Spleen (tissue), 11 donors: Measurements from ENCODE around the gene MYEOV. TPM values are rescaled to one million over a fixed set of nuclear protein-coding genes. Genes with fewer than 3 reads are reported as not detected.

Experiments
- DNase-seq: peaks from one replicate; pipeline ENCODE4 v3.0.0-alpha.2; 2020
- H3K27ac ChIP-seq, 8 donors: fragments of 200-600 bp; sonication (generic) in 7 of 8; 1 replicate in 4 of 8; 2 replicates in 4 of 8; pipeline versions ENCODE4 v1.5.0 to v1.8.0; 2016 to 2021; ENCODE audit warnings: inconsistent platforms in 4 of 8, mild to moderate bottlenecking in 4 of 8, moderate library complexity in 1 of 8
- H3K27me3 ChIP-seq, 7 donors: fragments of 200-600 bp; sonication (generic) in 6 of 7; replicated peaks in 1 of 7; 1 replicate in 4 of 7; 2 replicates in 3 of 7; pipeline versions ENCODE4 v1.5.0 to v1.8.0; 2016 to 2021; ENCODE audit warnings: inconsistent platforms in 3 of 7, mild to moderate bottlenecking in 1 of 7
- H3K36me3 ChIP-seq, 6 donors: fragments of 200-600 bp; sonication (generic) in 5 of 6; 1 replicate in 4 of 6; 2 replicates in 2 of 6; pipeline versions ENCODE4 v1.5.0 to v1.8.0; 2016 to 2021; ENCODE audit warnings: inconsistent platforms in 2 of 6
- H3K4me1 ChIP-seq, 6 donors: fragments of 200-600 bp; sonication (generic) in 5 of 6; 1 replicate in 3 of 6; 2 replicates in 3 of 6; pipeline versions ENCODE4 v1.5.0 to v1.8.0; 2016 to 2021; ENCODE audit warnings: inconsistent platforms in 3 of 6
- H3K4me3 ChIP-seq, 8 donors: fragments of 200-600 bp; sonication (generic) in 7 of 8; 1 replicate in 4 of 8; 2 replicates in 4 of 8; pipeline versions ENCODE4 v1.5.0 to v1.8.0; 2016 to 2021; ENCODE audit warnings: inconsistent platforms in 4 of 8, mild to moderate bottlenecking in 4 of 8, moderate library complexity in 2 of 8
- H3K9me3 ChIP-seq, 8 donors: fragments of 200-600 bp; sonication (generic) in 7 of 8; 1 replicate in 4 of 8; 2 replicates in 4 of 8; pipeline versions ENCODE4 v1.5.0 to v1.8.0; 2016 to 2021; ENCODE audit warnings: inconsistent platforms in 4 of 8
- POLR2A ChIP-seq, 3 donors: fragments of 450-650 bp; IDR thresholded peaks; one replicate each; pipeline ENCODE4 v1.5.1; 2017; ENCODE audit warnings: antibody characterized with exemption in 3 of 3, mild to moderate bottlenecking in 1 of 3
- POLR2AphosphoS5 ChIP-seq, 3 donors: sonication (generic); formaldehyde crosslinking; IDR thresholded peaks; one replicate each; pipeline ENCODE4 v1.5.1; 2017; ENCODE audit warnings: antibody characterized with exemption in 3 of 3
- WGBS, 5 donors: extraction: QIAGEN DNeasy Blood & Tissue Kit in 3 of 5; methylation state at CpG; one replicate each; pipeline versions ENCODE4 v1.1.5 to v1.1.7; 2013 to 2018; 5-methylcytosine and 5-hydroxymethylcytosine counted together
- intact Hi-C: fragments of 100-400 bp; cut with DNase I; formaldehyde crosslinking; loops from one replicate; pipeline ENCODE4 v1.15.0; 2023; ENCODE audit warnings: low total_unique reads
- polyA plus RNA-seq, 3 donors: library from polyadenylated mRNA; stranded (reverse); fragments of 200-250 nt; gene quantifications; one replicate each; pipeline ENCODE4 v1.2.1, GENCODE V29; 2013
- total RNA-seq, 7 donors: library from RNA; depleted of rRNA in 3 of 7; stranded (reverse); fragments of >200 nt in 3 of 7; fragmentation: NEBNext Ultra II Directional in 4 of 7; extraction: Animal tissue kit (Norgen Biotek cat#: 25700) in 4 of 7; gene quantifications; one replicate each; pipeline versions ENCODE4 v1.1.0 to v1.2.1, GENCODE V29; 2016 to 2021
- TF ChIP-seq, protein P1 (sequence below), 11 experiments: fragments of 200-600 bp in 7 of 11; fragments of 450-650 bp in 4 of 11; sonication (generic) in 4 of 11; IDR thresholded peaks in 8 of 11; conservative IDR thresholded peaks in 3 of 11; 1 replicate in 7 of 11; 2 replicates in 4 of 11; pipeline versions ENCODE4 v1.4.0 to v1.8.0; 2016 to 2021; ENCODE audit warnings: antibody characterized with exemption in 11 of 11, inconsistent platforms in 4 of 11, mild to moderate bottlenecking in 1 of 11
- donor health status: healthy with polysubstance abuse.
- donor health status: DM: no; HTN: no; CAD: no; lungs with moderate emphysema.
- donor health status: DM: no; HTN: no; CAD: no.
- donor health status: Bipolar disorder and iron deficiency.
- donor health status: healthy.
- donor health status: DM: no; HTN: no; CAD: no.
- donor health status: DM: yes; HTN: yes; CAD: no.

MYEOV gene
- total and polyA plus RNA-seq, 10 donors = 0.06 to 1.4 (median 0.47) TPM; not detected in 2

DNA sequence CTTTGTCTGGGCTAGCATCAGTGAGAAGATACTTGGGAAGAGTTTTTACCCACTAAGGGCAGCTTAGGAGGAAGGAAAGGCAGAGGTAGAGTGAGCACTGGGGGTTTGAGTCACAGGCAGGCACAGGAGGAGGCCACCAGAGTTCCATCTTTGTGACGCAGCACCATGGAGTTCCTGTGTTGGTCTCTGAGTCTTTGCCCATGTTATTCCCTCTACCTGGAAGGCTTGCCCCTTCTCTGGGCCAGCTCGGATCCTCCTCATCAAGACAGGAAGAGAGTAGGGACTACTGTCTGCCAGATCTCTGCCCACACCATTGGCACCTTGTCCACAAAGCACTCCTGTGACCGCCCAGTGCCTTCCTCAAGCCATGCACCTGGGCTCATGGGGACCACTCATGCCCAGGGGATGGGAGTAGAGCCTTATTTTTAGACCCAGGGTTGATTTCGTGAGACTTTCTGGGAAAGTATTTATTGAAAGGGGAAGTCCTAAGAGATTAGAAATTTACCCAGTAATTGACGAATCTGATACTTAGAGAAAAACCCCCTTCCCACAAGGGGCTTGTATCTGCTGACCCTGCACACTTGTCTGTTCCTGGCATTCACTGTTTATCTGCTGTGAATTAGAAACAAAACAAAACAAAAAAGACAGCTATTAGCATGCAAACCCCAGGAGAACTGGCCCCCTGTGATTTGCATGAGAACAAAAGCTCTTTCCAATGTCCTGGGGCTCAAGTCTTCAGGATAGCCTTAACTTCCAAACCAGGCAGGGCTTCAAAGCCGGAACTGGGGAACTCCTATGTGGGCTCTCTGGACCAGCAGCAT is 35.9 kb upstream of the MYEOV start:
- Histone ChIP-seq H3K36me3 (no peaks in the 10 kb centered on the region), H3K27me3 (no peaks in the 10 kb centered on the region), H3K4me3 (no peak overlapping the region), H3K9me3 (peaks cover 0 to 15% (median 4%) of the 10 kb centered on the region in 8 donors), H3K27ac (no peak overlapping the region), H3K4me1 (no peaks in the 10 kb centered on the region)
- 61 to 84% (median 71%) methylated on average over 6 of the region's 6 CpGs for WGBS, 5 donors
- intact Hi-C loops = no loop called here
- peak; percentile 29 for DNase-seq
- TF ChIP-seq POLR2AphosphoS5 (IDR thresholded peaks at IDR 0.05) (no peak), POLR2A (IDR thresholded peaks at IDR 0.05) (no peak)
- TF ChIP-seq, protein P1, sequence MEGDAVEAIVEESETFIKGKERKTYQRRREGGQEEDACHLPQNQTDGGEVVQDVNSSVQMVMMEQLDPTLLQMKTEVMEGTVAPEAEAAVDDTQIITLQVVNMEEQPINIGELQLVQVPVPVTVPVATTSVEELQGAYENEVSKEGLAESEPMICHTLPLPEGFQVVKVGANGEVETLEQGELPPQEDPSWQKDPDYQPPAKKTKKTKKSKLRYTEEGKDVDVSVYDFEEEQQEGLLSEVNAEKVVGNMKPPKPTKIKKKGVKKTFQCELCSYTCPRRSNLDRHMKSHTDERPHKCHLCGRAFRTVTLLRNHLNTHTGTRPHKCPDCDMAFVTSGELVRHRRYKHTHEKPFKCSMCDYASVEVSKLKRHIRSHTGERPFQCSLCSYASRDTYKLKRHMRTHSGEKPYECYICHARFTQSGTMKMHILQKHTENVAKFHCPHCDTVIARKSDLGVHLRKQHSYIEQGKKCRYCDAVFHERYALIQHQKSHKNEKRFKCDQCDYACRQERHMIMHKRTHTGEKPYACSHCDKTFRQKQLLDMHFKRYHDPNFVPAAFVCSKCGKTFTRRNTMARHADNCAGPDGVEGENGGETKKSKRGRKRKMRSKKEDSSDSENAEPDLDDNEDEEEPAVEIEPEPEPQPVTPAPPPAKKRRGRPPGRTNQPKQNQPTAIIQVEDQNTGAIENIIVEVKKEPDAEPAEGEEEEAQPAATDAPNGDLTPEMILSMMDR (IDR thresholded peaks at IDR 0.05 in 8 of 11, conservative IDR thresholded peaks at IDR 0.05 in 3 of 11) = no peak

DNA sequence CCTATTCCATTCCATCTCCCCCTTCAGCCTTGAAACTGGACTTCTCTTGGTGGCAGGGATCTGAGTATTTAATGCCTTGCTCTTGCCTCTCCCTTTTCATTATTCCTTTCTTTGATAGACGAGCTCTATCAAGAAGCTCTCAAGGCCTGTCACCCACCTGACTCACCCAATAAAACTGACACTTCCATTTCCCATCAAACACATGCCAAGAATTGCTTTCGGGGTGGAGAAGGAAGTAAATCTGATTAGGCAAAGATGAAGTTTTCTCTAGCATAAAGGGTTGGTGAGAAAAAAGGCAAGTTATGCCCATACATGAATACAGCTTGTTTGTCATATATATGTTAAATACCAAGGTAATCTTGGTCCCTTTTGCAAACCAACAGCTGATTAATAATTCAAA is 34.9 kb upstream of the MYEOV start:
- TF ChIP-seq, protein P1 (IDR thresholded peaks at IDR 0.05 in 8 of 11, conservative IDR thresholded peaks at IDR 0.05 in 3 of 11) = no peak
- TF ChIP-seq POLR2AphosphoS5 (IDR thresholded peaks at IDR 0.05) = no peak
- TF ChIP-seq POLR2A (IDR thresholded peaks at IDR 0.05) = no peak
- Histone ChIP-seq H3K4me1 (no peaks in the 10 kb centered on the region), H3K4me3 (no peak overlapping the region), H3K27me3 (no peaks in the 10 kb centered on the region), H3K27ac (no peak overlapping the region), H3K9me3 (peaks cover 0 to 10% (median 0%) of the 10 kb centered on the region in 8 donors), H3K36me3 (no peaks in the 10 kb centered on the region)
- intact Hi-C loops = no loop called here
- WGBS, 5 donors = 26 to 47% (median 37%) methylated on average over 2 of the region's 2 CpGs
- DNase-seq = no peak

DNA sequence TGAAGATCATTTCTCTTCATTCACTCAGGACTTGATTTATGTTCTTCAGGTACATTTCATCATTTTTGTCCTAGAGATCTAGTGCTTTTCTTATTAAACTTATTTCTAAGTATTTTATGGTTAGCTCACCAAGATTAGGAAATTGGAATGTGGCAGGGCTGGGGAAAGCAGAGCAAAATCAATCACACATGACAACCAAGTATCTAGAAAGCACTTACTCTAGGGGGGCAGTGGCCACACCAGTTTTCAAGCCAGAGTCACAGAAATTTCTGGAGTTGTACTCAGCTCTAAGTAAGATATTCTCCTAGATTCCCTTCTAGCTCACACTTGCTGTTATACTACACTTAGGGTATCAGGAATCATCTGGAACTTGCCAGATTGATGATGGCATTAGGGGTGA is 33.3 kb upstream of the MYEOV start:
- H3K4me3 ChIP-seq = no peak overlapping the region
- TF ChIP-seq POLR2AphosphoS5 (IDR thresholded peaks at IDR 0.05) = no peak
- TF ChIP-seq, protein P1 (IDR thresholded peaks at IDR 0.05 in 8 of 11, conservative IDR thresholded peaks at IDR 0.05 in 3 of 11) = no peak
- no peak for TF ChIP-seq POLR2A (IDR thresholded peaks at IDR 0.05)
- no peak for DNase-seq
- H3K27me3 ChIP-seq = no peaks in the 10 kb centered on the region
- H3K9me3 ChIP-seq = peaks cover 0 to 10% (median 0%) of the 10 kb centered on the region in 8 donors
- peaks cover 0 to 3% (median 0%) of the 10 kb centered on the region in 6 donors for H3K4me1 ChIP-seq
- H3K27ac ChIP-seq = no peak overlapping the region
- intact Hi-C loops = no loop called here
- no peaks in the 10 kb centered on the region for H3K36me3 ChIP-seq

DNA sequence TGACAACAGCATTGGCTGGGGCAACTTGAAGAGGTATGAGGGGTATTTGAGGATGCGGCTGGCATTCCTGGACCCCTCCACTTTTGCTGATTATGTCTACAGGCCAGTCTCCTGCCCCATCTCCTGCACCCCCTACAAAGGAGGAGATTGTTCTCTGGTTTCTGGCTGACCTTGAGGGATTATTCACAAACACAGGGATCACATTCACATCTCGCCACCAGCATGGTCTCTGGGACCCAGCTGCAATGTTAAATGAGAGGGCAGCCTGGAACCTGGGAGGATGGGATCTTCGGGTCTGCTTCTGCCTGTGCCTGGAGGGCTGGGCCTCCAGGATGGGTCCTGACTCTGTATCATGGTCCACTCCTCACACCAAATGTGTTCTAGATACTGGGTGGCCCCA is 32.8 kb upstream of the MYEOV start:
- H3K9me3 ChIP-seq = peaks cover 0 to 10% (median 0%) of the 10 kb centered on the region in 8 donors
- intact Hi-C loops = no loop called here
- no peak overlapping the region for H3K27ac ChIP-seq
- H3K4me3 ChIP-seq = no peak overlapping the region
- H3K4me1 ChIP-seq = peaks cover 0 to 3% (median 0%) of the 10 kb centered on the region in 6 donors
- H3K27me3 ChIP-seq = no peaks in the 10 kb centered on the region
- H3K36me3 ChIP-seq = no peaks in the 10 kb centered on the region
- WGBS, 5 donors = 84 to 98% (median 94%) methylated on average over 2 to 3 of the region's 3 CpGs
- DNase-seq = no peak
- no peak for TF ChIP-seq POLR2A (IDR thresholded peaks at IDR 0.05)
- TF ChIP-seq POLR2AphosphoS5 (IDR thresholded peaks at IDR 0.05) = no peak
- TF ChIP-seq, protein P1 (IDR thresholded peaks at IDR 0.05 in 8 of 11, conservative IDR thresholded peaks at IDR 0.05 in 3 of 11) = no peak
